GM19025 (cell line): Measurements from ENCODE around the gene CDHR4.

Experiments
- ATAC-seq: cut with Tn5 transposase; IDR thresholded peaks from one replicate; pipeline ENCODE4 v1.9.1; 2021; ENCODE audit warnings: mild to moderate bottlenecking, low read depth, moderate library complexity; ENCODE audit not compliant: unreplicated experiment

The CDHR4 gene

GRCh38 chr3:49804141-49805041 lies 4.7 kb upstream of the CDHR4 start:
- ATAC-seq = no peak

DNA sequence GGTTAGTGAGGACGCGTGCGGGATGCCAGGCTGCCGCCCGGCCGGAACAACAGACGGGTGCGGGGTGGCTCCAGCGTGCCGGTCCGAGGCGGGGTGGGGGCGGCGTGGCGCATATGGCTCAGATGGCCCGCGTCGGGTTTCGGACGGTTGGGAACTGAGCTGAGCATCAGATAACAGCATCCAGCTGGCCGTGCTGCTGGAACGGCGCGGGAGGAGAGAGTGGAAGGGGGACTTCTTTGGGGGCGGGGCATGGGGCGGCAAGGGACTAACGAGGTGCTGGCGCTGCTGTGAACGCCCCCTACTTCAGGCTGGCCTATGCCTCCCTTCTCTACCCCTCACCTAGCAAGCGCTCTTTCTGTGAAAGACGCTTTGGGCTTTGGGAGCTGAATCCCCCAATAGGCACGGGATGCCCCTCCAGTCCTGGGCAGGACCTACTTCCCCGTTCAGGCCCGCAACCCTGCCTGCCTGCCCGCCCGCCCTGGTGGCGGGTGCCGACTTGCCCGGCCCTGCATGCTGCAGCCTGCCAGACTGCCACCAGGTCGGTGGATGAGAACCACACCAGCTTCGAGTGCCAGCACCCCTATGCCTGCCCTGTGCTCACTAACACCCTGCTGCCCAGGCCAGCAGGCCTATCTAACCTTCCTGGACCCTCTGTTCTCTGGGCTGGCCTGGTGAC lies 3.9 kb upstream of the CDHR4 start:
- no peak for ATAC-seq

- peak; percentile 60 for ATAC-seq
Observed at GRCh38 chr3:49802719-49803464, 3.2 kb upstream of the CDHR4 start, which contains the start of gene INKA1. Gene INKA1 (plus strand): TSS chr3:49803261. CDS start chr3:49803393, 132 bp downstream.

DNA sequence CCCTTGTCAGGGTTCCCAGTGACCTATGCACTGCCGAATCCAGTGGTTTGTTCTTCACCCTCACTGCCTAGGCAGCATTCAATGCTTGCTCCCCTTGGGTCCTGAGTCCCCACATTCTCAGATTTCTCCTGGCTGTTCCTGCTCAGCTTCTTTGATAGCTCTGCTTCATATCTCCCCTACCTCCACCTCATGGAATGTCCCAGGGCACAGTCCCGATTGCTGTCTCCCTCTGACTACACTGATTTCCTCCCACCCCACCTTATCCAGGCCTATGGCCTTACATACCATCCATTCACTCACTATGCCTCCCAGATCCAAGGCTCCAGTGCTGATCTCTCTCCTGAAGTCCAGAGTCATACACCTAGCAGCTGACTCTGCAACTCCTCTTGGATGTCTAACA lies 1.5 kb upstream of the CDHR4 start:
- ATAC-seq = no peak

- ATAC-seq = no peak
Observed at GRCh38 chr3:49799105-49799504, 568 bp downstream of the CDHR4 start.

DNA sequence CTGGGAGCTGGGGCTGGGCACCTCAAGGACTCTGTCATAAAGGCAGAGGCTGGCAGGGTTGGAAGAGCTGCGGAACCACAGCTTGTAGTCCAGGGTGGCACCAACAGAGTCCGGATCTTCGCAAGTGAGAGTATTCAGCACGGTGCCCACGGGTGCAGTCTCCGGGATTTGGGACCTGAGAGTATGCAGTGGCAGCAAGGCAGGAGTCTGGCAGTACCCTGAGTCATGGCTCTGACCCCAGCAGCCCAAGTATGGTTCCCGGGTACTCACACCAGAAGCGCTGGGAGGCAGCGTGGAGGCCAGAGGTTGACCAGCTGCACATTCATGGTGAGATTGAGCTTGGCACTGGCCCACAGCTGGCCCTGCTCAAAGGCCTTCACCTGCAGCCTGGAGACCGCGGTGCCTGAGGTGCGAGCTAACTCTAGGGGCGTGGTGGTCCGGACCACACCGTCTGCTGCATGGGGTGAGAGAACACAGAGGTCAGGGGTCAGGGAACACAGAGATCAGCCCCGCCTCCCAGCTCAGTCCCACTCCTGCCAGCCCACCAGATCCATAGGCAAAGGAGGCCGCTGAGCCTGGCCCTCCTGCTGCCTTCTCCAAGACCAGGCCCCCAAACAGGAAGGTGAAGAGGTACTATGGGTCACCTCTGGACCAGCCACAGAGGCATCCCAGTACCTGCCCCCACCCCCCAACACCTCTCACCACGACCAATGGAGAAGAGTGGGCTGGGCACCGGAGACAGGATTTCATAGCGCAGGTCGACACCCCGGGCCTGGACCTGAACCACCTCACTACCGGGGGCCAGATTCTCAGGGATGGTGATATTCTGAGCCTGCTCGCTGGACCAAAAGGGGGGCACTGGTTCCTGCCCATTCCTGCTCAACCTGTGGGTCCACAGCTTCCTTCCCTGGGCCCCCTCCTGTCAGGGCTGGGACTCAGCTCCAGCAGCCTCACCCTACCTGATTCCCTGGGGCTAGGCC lies 4.5 kb downstream of the CDHR4 start:
- ATAC-seq = no peak

DNA sequence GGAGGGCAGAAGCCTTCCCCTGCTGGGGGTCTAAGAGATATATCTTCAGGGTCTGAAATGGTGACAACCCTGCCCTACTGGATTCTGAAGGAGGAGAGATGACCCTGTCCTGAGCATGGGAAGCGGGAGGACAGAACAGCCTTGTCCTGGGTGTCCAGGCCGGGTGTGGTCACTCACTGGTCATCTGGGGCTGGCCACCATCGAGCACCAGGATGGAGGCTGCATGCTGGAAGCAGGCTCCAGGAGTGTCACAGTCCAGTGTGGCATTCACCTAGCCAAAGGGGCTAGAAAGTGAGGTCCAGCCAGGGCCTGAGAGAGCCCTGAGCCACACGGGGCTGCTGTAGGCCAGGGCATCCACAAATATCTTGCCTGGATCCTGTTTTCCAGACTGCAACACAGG lies 5.2 kb downstream of the CDHR4 start:
- ATAC-seq = no peak

DNA sequence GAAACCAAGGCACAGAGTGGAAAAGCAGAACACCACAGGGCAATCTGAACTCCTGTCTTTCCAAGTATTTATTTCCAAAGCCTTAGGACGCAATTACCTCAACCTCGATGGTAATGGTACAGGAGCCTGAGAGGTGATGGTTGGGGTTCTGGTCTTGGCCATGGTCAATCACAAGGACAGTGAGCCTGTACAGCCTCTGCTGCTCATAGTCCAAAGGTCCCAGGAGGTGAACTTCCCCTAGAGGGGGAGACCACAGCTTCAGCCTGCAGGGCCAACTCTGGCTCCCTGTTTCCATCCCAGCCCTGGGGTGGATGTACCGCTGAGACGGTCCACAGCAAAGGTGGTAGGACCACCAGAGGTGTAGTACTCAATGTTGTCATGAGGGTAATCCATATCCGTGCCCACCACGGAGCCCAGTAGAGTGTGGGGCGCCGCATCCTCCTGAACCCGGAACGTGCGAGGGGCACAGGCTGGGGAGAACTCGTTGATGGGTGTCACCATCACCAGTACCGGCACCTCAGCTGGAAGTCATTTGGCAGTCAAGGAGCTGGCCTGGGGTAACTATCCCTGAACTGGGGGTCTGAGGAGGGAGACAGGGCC lies 6.1 kb downstream of the CDHR4 start:
- ATAC-seq = no peak

GRCh38 chr3:49792371-49793150 lies 7.1 kb downstream of the CDHR4 start:
- no peak for ATAC-seq

DNA sequence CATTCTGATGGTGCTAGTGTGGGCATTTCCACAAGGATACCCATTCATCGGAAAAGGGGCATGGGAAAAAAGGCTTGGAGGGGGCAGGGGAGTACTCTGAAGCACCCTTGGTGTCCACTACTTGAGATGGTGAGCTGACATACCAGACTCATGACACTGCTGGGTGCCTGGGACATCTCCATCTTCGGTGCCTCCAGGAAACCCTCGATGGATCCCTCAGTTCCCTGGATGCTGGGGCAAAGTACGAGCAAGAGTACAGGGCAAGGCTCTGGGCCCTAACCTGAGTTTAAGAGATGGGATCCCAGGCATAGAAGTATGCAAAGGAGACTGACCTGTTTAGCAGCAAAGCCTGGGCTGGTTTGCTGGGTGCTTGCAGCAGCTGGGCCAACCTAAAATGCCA lies 8.1 kb downstream of the CDHR4 start:
- ATAC-seq = no peak

GRCh38 chr3:49790626-49791411 lies 8.9 kb downstream of the CDHR4 start:
- no peak for ATAC-seq

- no peak for ATAC-seq
Observed at GRCh38 chr3:49788056-49788455, 11.6 kb downstream of the CDHR4 start.

GRCh38 chr3:49787536-49787935 lies 12.1 kb downstream of the CDHR4 start:
- no peak for ATAC-seq

DNA sequence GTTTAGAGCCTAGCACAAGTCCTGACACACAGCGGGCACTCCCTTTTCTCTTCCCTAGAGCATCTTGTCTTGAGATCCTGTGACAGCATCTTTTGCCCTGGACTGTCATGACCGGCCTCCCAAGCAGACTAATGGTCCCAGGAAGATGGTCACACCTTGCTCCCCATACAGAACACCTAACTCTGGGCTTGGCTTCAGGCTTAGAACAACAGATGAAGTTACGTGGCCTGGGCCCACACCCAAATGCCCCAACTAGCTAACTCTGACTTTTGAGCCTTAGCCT lies 12.6 kb downstream of the CDHR4 start:
- no peak for ATAC-seq

- peak; percentile 98 for ATAC-seq
Observed at GRCh38 chr3:49786357-49787181, 13.1 kb downstream of the CDHR4 start, which contains the start of gene IP6K1. Gene IP6K1 (minus strand): TSS chr3:49786542. CDS start chr3:49748040, 38,502 bp downstream.

GRCh38 chr3:49785565-49786356 lies 13.9 kb downstream of the CDHR4 start:
- peak; percentile 33 for ATAC-seq
